Measurements from ENCODE around the gene DPF1.
A peak's percentile ranks its signal among the peaks of the same experiment; 100 is the strongest.
"Not testable (repeated sequence)": the region's sequence is repeated elsewhere in the genome, so short reads cannot be mapped to it uniquely, and the experiment has no call there.

The DPF1 gene

GRCh38 chr19:38250428-38250820 lies 26.4 kb upstream of the DPF1 start:
- no peak for DNase-seq

DNA sequence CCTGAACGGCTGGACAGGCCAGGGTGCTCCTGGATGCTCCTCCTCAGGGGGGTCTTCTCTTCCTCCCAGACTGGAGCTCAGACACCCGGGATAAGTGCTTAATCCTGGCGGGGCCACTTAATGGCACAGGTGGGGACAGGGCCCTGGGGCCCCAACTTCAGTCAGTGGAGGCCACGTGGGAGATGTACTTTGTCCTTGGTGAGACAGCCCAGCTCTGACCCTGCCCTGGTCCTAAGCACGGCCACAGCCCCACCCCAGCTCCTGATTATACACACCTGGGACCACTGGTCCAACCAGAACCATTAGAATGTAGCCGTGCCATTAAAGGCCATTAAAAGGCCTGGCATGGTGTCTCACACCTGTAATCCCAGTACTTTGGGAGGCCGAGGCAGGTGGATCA lies 24.4 kb upstream of the DPF1 start:
- DNase-seq, result no peak

DNA sequence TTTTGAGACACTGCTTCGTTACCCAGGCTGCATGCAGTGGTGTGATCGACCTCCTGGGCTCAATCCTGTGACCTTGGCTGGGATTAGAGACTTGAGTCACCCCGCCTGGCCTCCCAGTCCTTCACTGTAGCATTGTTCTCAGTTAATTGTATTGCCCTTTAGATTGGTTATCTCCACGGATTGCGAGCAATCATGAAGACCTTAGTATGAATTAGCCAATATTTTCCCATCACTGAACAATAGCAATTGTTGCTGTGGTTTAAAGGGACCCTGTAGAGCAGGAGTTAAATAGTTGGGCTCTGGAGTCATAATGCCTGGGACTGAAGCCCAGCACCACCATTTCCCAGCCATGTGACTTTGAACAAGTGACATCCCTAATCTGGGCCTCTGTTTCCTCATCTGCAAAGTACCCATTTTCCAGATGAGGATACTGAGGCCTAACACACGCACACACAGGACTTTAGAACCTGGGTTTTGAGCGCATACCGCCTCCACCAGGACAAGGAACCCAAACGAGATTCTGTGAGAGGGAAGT lies 23.8 kb upstream of the DPF1 start:
- DNase-seq, result no peak

- DNase-seq, result no peak
Observed at GRCh38 chr19:38247126-38247525, 23.1 kb upstream of the DPF1 start.

DNA sequence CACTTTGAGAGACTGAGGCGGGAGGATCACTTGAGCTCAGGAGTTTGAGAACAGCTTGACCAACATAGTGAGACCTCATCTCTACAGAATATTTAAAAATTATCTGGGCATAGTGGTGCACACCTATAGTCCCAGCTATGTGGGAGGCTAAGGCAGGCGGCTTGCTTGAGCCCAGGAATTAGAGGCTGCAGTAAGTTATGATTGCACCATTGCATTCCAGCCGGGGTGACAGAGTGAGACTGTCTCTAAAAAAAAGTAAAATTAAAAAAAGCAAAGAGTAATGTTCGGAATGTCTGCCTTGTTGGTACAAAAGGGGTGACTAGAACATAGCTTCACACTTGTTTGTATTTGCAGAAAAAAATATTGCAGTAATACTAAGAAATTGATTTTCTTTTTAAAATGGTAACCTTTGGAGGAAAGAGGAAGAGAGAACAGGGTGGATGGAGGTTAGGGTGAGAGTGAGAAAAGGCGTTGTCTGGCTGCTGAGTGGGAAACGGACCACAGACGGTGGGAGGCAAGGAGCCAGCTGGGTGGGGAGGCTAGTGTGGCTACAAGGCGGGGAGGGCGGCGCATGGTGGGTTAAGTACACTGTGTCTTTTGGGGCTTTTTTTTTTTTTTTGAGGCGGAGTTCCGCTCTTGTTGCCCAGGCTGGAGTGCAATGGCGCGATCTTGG lies 21.9 kb upstream of the DPF1 start:
- no peak for DNase-seq

DNA sequence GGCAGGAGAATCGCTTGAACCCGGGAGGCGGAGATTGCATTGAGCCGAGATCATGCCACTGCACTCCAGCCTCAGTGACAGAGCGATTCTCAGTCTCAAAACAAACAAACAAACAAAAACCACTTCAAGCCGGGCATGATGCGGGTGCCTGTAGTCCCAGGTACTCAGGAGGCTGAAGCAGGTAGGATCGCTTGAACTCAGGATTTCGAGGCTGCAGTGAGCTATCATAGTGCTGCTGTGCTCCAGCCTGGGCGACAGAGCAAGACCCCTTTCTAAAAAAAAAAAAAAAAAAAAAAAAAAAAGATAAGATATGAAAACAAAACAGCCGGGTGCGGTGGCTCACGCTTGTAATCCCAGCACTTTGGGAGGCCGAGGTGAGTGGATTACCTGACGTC lies 19.3 kb upstream of the DPF1 start:
- DNase-seq, result no peak

- DNase-seq, result no peak
Observed at GRCh38 chr19:38239816-38240215, 15.8 kb upstream of the DPF1 start.

DNA sequence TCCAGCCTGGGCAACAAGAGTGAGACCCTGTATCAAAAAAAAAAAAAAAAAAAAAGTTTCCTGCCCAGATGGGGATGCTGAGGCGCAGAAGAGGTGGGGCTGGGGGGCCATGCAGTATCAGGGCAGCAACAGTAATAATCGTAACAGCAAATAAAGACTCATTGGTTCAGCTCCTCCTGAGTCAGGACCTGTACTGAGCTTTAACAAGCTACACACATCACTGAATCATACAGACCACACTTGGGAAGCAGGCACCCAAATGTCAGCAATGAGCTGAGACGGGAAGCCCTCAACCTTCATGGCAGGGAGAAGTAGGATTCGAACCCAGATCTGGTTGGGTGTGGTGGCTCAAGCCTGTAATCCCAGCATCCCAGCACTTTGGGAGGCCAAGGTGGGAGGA lies 10.6 kb upstream of the DPF1 start:
- DNase-seq, result no peak

DNA sequence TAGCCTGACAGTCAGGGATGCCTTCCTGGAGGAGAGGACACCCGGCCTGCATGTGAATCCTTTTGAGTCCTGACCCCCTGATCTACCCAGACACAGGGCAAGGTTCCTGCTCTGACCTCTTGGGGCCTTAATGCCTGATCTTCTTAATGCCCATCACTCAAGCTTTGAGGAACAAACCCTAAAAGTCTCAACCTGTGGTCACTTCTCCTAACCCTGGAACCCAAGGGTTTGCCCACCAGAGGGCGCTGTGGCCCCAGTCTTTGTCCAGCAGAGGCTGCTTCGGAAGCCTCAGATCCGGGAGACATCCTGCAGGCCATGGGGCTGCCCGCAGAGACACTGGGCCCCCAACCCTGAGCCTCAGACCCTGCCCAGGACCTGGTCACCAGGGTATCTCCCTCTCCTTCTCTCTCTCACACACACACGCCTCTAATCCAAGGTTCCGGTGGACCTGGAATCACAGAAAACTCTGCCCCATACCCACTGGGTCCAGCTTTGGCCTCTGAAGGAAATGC lies 9.8 kb upstream of the DPF1 start:
- DNase-seq, result peak; percentile 38 to 73 (median 60)

DNA sequence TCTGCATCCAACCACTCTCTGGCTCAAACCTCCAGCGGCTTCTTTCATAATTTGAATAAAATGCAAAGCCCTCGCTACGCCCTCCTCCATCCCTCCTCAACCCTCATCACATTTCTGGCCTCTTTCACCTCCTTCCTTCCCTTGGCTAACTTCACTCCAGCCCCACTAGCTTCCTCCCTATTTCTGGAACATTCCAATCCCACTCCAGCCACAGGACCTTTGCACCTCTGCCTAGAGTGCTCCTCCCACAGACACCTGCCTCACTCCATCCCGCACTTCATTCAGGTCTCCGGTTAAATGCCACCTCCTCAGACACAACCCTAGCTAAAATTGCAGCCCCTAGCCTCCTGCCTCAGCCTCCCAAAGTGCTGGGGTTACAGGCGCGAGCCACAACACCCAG lies 7.9 kb upstream of the DPF1 start:
- DNase-seq, result no peak

- DNase-seq, result not testable (repeated sequence)
Observed at GRCh38 chr19:38230506-38231133, 6.6 kb upstream of the DPF1 start.

- DNase-seq, result peak in 3 of 5 donors; percentile 46 to 77 (median 56)
Observed at GRCh38 chr19:38229585-38230073, 5.6 kb upstream of the DPF1 start.

DNA sequence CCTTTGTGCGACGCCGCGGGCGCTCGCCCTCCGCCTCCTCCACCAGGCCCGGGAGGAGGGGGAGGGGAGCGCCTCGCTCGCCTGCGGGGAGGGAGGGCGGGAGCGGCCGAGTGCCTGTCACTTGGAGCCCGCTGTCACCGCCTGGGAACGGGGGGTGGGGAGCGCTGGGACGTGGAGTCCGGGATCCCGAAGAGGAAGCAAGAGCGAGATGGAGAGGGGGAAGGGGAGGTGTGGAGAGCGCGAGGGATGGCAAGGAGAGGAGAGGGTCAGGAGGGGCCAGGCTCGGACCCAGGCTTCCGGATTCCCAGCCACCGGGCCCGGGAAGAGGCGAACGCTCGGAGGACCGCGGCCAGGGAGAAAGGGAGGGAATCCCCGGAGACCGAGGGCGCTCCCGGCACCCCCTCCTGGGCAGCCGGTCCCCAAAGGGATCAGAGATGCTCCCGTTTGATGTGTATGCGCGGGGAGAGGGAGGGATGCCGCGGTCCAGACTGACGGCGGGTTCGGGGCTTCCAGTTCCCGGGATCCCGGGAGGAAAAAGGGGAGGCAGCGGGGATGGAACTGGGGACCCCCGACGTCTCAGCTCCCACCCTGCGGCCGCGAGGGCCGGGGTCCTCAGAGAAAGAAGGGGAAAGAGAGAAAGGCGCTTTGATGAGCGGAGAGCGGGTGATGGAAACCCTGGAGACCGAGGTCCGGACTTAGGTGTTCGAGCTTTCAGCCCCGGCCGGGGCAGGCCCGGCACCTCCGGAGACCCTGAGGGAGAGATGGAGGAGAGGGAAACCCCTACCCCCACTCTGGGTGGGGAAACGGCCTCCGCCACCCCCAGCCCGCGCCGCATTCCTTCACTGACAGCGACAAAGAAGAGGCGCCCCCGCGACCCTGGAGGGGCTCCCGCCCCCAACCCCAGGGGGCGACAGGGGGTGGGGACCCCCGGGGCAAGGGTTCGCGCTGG lies 4.7 kb upstream of the DPF1 start:
- no peak for DNase-seq

GRCh38 chr19:38228005-38228377 lies 4.0 kb upstream of the DPF1 start:
- DNase-seq, result no peak

GRCh38 chr19:38227287-38228004 lies 3.4 kb upstream of the DPF1 start:
- DNase-seq, result no peak

DNA sequence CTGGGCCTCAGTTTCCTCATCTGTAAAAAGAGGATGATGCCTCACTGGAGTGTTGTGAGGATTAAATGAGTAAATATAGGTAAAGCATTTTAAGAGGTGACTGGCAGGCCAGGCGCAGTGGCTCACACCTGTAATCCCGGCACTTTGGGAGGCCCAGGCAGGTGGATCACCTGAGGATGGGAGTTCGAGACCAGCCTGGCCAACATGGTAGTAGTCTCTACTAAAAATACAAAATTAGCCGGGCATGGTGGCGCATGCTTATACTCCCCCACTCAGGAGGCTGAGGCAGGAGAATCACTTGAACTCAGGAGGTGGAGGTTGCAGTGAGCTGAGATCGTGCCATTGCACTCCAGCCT lies 819 bp upstream of the DPF1 start:
- not testable (repeated sequence) for DNase-seq

DNA sequence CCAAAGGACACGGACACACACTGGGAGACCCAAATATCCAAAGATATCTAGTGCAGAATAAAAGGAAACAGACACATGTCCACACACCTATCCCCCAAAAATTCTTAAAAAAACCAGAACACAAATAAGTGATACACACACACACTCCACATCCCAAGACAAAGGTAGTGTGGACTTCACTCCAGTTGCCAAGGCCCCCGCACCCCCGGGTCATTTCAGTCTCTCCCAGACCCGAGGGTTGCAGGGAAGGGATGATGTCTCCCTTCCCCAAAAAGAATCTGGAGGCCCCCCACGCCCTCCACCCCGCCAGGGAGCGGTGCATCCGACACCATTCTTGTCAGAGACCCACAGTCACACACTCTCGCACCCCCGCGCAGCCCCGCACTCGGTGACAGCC lies 407 bp downstream of the DPF1 start:
- no peak for DNase-seq

DNA sequence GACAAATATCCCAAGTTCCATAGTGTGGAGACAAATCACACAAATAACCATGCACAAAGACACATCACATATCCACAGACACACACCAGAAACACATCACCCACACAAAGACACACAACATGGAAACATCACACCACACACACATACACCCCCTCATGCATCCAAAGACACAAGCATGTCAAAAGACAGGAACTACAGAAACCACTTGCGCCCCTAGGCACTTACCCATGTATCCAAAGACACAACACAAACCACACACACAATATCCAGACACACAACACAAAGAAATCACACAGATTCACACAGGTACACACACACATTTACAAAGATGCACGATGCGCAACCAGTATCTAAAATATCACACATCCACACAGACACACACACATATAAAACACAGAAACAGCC lies 901 bp downstream of the DPF1 start:
- DNase-seq, result no peak

- DNase-seq, result no peak
Observed at GRCh38 chr19:38221919-38222830, 1.8 kb downstream of the DPF1 start.

- DNase-seq, result no peak
Observed at GRCh38 chr19:38221421-38221820, 2.6 kb downstream of the DPF1 start.

DNA sequence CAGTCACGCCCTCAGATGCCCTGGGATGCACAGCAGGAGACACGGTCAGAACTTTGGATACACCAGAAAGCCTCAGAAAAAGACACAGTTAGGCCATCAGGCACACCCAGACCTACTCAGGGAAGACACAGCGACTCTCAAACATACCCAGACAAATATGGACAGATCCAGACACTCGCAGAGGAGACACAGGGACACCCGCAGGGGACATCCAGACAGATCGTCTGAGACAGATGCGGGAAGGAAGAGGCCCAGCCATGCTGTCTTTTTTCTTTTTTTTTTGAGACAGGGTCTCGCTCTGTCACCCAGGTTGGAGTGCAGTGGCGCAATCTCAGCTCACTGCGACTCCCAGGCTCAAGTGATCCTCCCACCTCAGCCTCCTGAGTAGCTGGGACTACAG lies 4.8 kb downstream of the DPF1 start:
- DNase-seq, result no peak

Measured in T-helper 1 cell (primary cell).